ENCODE results near the gene SMYD2. TPM values are rescaled to one million over a fixed set of nuclear protein-coding genes. Genes with fewer than 3 reads are reported as not detected.

The SMYD2 gene
- total RNA-seq, 1 experiment from 2014 or later: 47.5 TPM

DNA sequence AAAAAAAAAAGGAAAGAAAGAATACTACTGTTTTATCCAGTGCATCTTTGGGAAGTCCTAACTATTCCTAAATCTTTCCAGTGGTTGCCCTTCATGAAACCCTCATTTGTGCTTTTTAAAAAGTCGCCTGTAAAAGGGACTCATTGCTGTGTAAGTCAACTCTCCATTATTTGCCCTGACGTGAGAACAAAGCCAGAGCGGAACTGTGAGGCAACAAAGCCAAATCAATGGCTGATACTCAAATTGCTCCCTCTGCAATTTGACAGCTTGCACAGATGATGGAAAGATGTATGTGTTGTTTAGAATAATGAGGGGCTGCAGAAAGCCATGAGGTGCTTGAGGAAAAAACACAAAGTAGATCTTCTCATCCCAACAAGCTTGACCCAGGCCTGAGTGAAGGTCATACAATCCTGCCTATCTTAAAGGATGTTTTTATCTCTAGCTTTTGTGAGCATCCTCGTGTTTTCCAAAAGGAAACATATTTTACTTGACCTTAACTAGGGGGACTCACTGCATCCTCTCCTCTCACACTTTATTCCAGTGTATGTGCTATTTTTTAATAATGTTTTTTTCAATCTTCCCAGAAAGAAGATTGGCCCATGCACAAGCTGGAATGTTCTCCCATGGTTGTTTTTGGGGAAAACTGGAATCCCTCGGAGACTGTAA, 33.4 kb downstream of the SMYD2 start:
- CTCF ChIA-PET: no interaction called here
- no peaks in the 10 kb centered on the region for H3K27me3 Mint-ChIP-seq (ENCODE audit: unreplicated experiment)
- H3K4me1 Mint-ChIP-seq (ENCODE audit: low read depth, unreplicated experiment): peaks cover 7% of the 10 kb centered on the region
- no TSS peak for BruUV-seq (replicated peaks)
- intact Hi-C loops (cut with micrococcal nuclease; ENCODE audit: unreplicated experiment): no loop called here
- no peak overlapping the region for H3K27ac Mint-ChIP-seq (ENCODE audit: unreplicated experiment)
- TF ChIP-seq, protein P1, sequence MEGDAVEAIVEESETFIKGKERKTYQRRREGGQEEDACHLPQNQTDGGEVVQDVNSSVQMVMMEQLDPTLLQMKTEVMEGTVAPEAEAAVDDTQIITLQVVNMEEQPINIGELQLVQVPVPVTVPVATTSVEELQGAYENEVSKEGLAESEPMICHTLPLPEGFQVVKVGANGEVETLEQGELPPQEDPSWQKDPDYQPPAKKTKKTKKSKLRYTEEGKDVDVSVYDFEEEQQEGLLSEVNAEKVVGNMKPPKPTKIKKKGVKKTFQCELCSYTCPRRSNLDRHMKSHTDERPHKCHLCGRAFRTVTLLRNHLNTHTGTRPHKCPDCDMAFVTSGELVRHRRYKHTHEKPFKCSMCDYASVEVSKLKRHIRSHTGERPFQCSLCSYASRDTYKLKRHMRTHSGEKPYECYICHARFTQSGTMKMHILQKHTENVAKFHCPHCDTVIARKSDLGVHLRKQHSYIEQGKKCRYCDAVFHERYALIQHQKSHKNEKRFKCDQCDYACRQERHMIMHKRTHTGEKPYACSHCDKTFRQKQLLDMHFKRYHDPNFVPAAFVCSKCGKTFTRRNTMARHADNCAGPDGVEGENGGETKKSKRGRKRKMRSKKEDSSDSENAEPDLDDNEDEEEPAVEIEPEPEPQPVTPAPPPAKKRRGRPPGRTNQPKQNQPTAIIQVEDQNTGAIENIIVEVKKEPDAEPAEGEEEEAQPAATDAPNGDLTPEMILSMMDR (IDR thresholded peaks at IDR 0.05; ENCODE audit: unreplicated experiment): no peak
- H3K36me3 Mint-ChIP-seq (ENCODE audit: insufficient read depth, unreplicated experiment): peaks cover 5% of the 10 kb centered on the region
- H3K9me3 Mint-ChIP-seq (ENCODE audit: low read depth, unreplicated experiment): no peaks in the 10 kb centered on the region
- no peak for DNase-seq
- H3K4me3 Mint-ChIP-seq (ENCODE audit: low read depth, unreplicated experiment): no peak overlapping the region

DNA sequence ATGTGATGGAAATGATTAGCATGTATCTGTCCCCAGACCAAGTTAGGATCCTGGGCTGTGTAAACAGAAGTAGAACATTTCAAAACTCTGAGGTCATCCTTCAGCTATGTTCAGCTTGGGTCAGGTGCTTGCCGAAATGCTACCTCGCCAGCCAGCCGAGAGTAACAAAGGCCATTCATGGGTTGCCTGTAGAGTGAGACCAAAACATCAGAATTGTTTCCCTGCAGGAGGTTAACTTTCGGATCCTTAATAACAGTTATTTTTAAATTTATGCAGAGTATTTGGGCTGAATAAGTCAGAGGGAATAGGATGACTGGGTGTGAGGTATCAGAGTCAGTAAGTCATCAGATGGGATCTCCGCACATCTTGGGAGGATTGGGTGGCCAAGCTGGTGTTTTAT, 35.6 kb downstream of the SMYD2 start:
- peaks cover 7% of the 10 kb centered on the region for H3K4me1 Mint-ChIP-seq (ENCODE audit: low read depth, unreplicated experiment)
- H3K27ac Mint-ChIP-seq (ENCODE audit: unreplicated experiment): no peak overlapping the region
- H3K36me3 Mint-ChIP-seq (ENCODE audit: insufficient read depth, unreplicated experiment): peaks cover 11% of the 10 kb centered on the region
- BruUV-seq (replicated peaks): no TSS peak
- CTCF ChIA-PET: interaction anchor here (0.7 to 0.9 kb wide), 4 partner anchors 9 to 128 kb away, joined by 3 to 4 read pairs (median 3); no protein-coding TSS in a partner anchor
- H3K9me3 Mint-ChIP-seq (ENCODE audit: low read depth, unreplicated experiment): no peaks in the 10 kb centered on the region
- intact Hi-C loops (cut with micrococcal nuclease; ENCODE audit: unreplicated experiment): no loop called here
- H3K27me3 Mint-ChIP-seq (ENCODE audit: unreplicated experiment): no peaks in the 10 kb centered on the region
- TF ChIP-seq, protein P1 (IDR thresholded peaks at IDR 0.05; ENCODE audit: unreplicated experiment): no peak
- peak; percentile 29 for DNase-seq
- H3K4me3 Mint-ChIP-seq (ENCODE audit: low read depth, unreplicated experiment): no peak overlapping the region

DNA sequence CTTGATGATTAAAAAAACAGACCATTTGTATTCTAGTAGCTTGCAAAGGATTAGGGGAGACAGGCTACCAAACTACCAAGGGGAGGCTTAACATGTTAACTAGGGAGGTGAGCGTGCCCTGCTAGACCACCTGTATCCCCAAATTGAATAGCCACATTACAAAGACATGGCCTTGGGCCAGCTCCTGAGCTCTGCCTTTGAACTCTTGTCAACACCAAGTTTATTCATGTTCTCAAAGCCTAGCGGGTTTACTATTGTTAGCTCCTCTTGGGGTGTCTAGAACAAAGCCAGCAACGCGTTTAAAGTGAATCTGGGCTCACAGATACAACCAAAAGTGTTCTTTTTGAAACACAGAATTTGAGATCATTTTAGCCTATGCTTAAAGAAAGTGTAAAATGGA, 36.3 kb downstream of the SMYD2 start:
- intact Hi-C loops (cut with micrococcal nuclease; ENCODE audit: unreplicated experiment): no loop called here
- H3K27me3 Mint-ChIP-seq (ENCODE audit: unreplicated experiment): no peaks in the 10 kb centered on the region
- no peak overlapping the region for H3K4me3 Mint-ChIP-seq (ENCODE audit: low read depth, unreplicated experiment)
- no TSS peak for BruUV-seq (replicated peaks)
- CTCF ChIA-PET: interaction anchor here (0.6 to 1.5 kb wide), 3 partner anchors 8 to 110 kb away, joined by 3 to 7 read pairs (median 5); no protein-coding TSS in a partner anchor
- H3K27ac Mint-ChIP-seq (ENCODE audit: unreplicated experiment): no peak overlapping the region
- peaks cover 7% of the 10 kb centered on the region for H3K4me1 Mint-ChIP-seq (ENCODE audit: low read depth, unreplicated experiment)
- TF ChIP-seq, protein P1 (IDR thresholded peaks at IDR 0.05; ENCODE audit: unreplicated experiment): no peak
- H3K9me3 Mint-ChIP-seq (ENCODE audit: low read depth, unreplicated experiment): no peaks in the 10 kb centered on the region
- peaks cover 11% of the 10 kb centered on the region for H3K36me3 Mint-ChIP-seq (ENCODE audit: insufficient read depth, unreplicated experiment)
- DNase-seq: no peak

DNA sequence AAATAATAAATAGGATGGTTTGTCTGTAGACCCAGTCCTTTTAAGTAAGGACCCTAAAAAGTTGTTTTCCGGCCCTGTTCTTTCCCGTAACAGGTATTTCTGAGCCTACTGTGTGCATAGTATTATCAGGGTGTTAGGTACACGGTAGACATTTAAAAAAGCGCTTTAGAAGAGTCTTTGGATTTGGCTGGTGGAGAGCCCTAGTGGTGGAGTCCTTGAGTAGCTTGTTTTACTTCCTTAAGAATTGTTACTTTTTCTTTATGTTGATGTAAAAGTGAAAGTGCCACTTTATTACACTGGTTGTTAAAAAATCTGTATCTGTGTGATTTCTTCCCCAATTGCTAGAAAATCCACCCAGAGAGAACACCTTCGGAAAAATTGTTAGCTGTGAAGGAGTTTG, 36.8 kb downstream of the SMYD2 start:
- Mint-ChIP-seq H3K36me3 (ENCODE audit: insufficient read depth, unreplicated experiment) (peaks cover 11% of the 10 kb centered on the region), H3K4me1 (ENCODE audit: low read depth, unreplicated experiment) (peaks cover 7% of the 10 kb centered on the region), H3K27me3 (ENCODE audit: unreplicated experiment) (no peaks in the 10 kb centered on the region), H3K4me3 (ENCODE audit: low read depth, unreplicated experiment) (no peak overlapping the region), H3K9me3 (ENCODE audit: low read depth, unreplicated experiment) (no peaks in the 10 kb centered on the region), H3K27ac (ENCODE audit: unreplicated experiment) (no peak overlapping the region)
- no TSS peak for BruUV-seq (replicated peaks)
- CTCF ChIA-PET: interaction anchor here (1.0 to 1.5 kb wide), 2 partner anchors 103 to 110 kb away, joined by 3 to 5 read pairs; no protein-coding TSS in a partner anchor
- no peak for DNase-seq
- intact Hi-C loops (cut with micrococcal nuclease; ENCODE audit: unreplicated experiment): no loop called here
- TF ChIP-seq, protein P1 (IDR thresholded peaks at IDR 0.05; ENCODE audit: unreplicated experiment): no peak
